ENCODE results near the gene JAML. TPM values are rescaled to one million over a fixed set of nuclear protein-coding genes. Genes with fewer than 3 reads are reported as not detected.
A peak's percentile ranks its signal among the peaks of the same experiment; 100 is the strongest.

The JAML gene
- total RNA-seq, 1 donor from 2014 or later, result 17.2 TPM

DNA sequence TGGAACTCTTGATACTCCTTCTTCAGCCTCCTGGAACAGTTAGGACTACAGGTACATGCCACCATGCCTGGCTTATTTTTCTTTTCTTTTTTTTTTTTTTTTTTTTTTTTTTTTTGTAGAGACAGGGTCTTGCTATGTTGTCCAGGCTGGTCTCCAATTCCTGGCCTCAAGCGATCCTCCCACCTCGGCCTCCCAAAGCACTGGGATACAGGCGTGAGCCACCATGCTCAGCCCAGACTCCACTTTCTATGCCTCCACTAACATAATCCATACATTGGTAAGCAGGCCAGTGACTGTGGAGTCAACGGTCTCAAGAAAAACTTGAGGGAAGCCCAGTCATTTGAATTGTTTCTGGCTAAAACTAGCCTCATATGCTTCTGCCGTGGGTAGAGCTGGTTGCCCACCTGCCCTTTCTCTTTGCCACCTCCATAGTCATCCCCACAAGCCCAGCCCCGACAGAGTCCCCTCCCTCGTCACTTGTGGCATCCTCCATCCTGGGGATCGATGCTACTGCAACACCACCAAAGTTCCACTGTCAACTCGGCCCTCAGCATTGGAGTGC, 50.7 kb downstream of the JAML start:
- H3K27me3 ChIP-seq, result no peaks in the 10 kb centered on the region
- H3K4me1 ChIP-seq, result peaks cover 18% of the 10 kb centered on the region
- no peaks in the 10 kb centered on the region for H3K9me3 ChIP-seq
- H3K36me3 ChIP-seq, result no peaks in the 10 kb centered on the region
- no peak overlapping the region for H3K27ac ChIP-seq
- TF ChIP-seq, protein P1, sequence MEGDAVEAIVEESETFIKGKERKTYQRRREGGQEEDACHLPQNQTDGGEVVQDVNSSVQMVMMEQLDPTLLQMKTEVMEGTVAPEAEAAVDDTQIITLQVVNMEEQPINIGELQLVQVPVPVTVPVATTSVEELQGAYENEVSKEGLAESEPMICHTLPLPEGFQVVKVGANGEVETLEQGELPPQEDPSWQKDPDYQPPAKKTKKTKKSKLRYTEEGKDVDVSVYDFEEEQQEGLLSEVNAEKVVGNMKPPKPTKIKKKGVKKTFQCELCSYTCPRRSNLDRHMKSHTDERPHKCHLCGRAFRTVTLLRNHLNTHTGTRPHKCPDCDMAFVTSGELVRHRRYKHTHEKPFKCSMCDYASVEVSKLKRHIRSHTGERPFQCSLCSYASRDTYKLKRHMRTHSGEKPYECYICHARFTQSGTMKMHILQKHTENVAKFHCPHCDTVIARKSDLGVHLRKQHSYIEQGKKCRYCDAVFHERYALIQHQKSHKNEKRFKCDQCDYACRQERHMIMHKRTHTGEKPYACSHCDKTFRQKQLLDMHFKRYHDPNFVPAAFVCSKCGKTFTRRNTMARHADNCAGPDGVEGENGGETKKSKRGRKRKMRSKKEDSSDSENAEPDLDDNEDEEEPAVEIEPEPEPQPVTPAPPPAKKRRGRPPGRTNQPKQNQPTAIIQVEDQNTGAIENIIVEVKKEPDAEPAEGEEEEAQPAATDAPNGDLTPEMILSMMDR (IDR thresholded peaks at IDR 0.05), result no peak
- TF ChIP-seq POLR2A (IDR thresholded peaks at IDR 0.05) (no peak), POLR2AphosphoS5 (IDR thresholded peaks at IDR 0.05; ENCODE audit: insufficient read depth in 1 of 2, low read depth in 1 of 2) (no peak)
- no peak overlapping the region for H3K4me3 ChIP-seq
- intact Hi-C loops (cut with DNase I), result no loop called here
- no peak for DNase-seq (ENCODE audit: extremely low spot score in 2 of 2)

DNA sequence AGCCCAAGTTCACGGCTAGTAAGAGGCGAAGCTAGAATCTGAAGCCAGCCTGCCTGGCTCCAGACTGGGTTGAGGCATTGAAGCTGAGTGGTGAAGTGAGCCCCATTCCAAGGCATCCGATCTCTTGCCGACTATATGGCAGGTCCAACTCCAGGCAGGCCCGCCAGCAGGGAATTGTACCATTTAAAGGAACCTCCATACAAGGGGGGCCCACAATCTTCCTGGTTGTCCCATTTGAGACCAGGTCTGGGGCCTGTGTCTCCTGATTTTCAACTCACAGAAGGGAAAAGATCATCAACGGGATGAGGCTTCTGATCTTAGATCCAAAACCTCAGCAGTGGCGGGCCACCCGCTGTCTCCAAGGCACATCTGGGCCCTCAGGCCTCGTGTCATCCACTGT, 52.5 kb downstream of the JAML start:
- intact Hi-C loops (cut with DNase I), result no loop called here
- Histone ChIP-seq H3K36me3 (no peaks in the 10 kb centered on the region), H3K27me3 (no peaks in the 10 kb centered on the region), H3K27ac (no peak overlapping the region), H3K4me3 (no peak overlapping the region), H3K4me1 (peaks cover 18% of the 10 kb centered on the region), H3K9me3 (no peaks in the 10 kb centered on the region)
- TF ChIP-seq POLR2A (IDR thresholded peaks at IDR 0.05), result no peak
- TF ChIP-seq POLR2AphosphoS5 (IDR thresholded peaks at IDR 0.05; ENCODE audit: insufficient read depth in 1 of 2, low read depth in 1 of 2), result no peak
- TF ChIP-seq, protein P1 (IDR thresholded peaks at IDR 0.05), result no peak
- no peak for DNase-seq (ENCODE audit: extremely low spot score in 2 of 2)

DNA sequence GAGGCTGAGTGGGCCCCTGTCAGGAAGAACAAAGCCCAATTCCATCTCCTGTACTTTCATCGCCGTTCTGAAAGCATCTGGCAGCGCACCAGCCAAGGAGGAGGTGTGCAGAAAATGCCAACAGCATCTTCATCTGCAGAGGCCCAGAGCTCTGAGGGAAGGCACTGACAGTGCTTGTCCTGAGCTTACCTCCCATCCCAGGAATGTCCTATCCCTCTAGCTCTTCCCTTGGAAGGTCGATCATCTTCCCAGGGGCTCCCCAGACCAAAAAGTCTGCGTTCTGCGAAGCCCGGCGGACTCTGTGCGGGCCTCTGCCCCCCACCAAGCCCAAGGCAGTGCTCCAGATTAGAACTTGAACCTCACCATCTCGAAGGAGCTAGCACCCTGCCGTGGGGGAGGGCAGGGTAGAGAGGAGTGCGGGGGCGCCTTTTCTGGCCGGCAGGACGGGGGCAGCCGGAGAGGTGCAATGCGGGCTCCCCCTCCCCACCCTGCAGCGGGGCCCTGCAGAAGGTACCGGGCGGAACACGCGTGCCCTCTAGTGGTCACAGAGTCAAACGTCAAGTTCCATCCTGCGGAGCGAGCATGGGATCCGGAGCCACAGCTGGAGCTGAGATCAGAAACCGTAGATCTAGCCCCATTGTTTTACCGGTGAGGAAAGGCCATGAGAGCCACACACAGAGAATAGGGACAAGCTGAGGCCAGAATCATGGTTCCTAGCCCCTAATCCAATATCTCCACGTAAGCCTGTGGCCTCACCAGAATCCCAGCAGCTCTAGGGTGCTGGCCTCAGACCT, 53.3 kb downstream of the JAML start:
- DNase-seq (ENCODE audit: extremely low spot score in 2 of 2), result no peak
- Histone ChIP-seq H3K4me3 (no peak overlapping the region), H3K27me3 (no peaks in the 10 kb centered on the region), H3K4me1 (peaks cover 18% of the 10 kb centered on the region), H3K36me3 (no peaks in the 10 kb centered on the region), H3K27ac (no peak overlapping the region), H3K9me3 (no peaks in the 10 kb centered on the region)
- TF ChIP-seq, protein P1 (IDR thresholded peaks at IDR 0.05), result peak; percentile 49 to 81 (median 78)
- no peak for TF ChIP-seq POLR2AphosphoS5 (IDR thresholded peaks at IDR 0.05; ENCODE audit: insufficient read depth in 1 of 2, low read depth in 1 of 2)
- no peak for TF ChIP-seq POLR2A (IDR thresholded peaks at IDR 0.05)
- intact Hi-C loops (cut with DNase I), result loop anchor here (2.0 kb wide), 1 partner anchor 25 kb away; no protein-coding TSS in a partner anchor

DNA sequence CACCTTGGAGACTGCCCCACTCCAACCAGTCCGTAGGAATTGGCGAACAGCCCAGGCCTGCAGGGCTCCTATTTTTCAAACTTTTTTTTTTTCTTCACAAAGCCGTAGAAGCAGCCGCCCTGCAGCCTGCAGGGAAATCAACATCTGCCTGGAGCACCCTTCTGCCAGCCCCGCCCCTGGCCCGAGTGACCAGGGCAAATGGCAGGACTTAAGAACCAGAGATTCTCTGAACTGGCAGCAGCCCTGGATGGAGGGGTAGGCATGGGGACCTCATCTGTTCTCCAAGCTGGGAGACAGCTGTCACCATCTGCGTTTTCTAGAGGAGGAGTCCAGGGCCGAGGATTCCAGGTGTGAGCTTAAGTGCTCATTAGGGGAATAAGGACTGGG, 53.9 kb downstream of the JAML start:
- no peaks in the 10 kb centered on the region for H3K27me3 ChIP-seq
- H3K4me1 ChIP-seq, result peaks cover 14% of the 10 kb centered on the region
- no peak overlapping the region for H3K27ac ChIP-seq
- no peaks in the 10 kb centered on the region for H3K36me3 ChIP-seq
- intact Hi-C loops (cut with DNase I), result loop anchor here (2.0 kb wide), 1 partner anchor 24 kb away; no protein-coding TSS in a partner anchor
- DNase-seq (ENCODE audit: extremely low spot score in 2 of 2), result no peak
- TF ChIP-seq POLR2AphosphoS5 (IDR thresholded peaks at IDR 0.05; ENCODE audit: insufficient read depth in 1 of 2, low read depth in 1 of 2), result no peak
- TF ChIP-seq, protein P1 (IDR thresholded peaks at IDR 0.05), result no peak
- H3K9me3 ChIP-seq, result no peaks in the 10 kb centered on the region
- no peak overlapping the region for H3K4me3 ChIP-seq

DNA sequence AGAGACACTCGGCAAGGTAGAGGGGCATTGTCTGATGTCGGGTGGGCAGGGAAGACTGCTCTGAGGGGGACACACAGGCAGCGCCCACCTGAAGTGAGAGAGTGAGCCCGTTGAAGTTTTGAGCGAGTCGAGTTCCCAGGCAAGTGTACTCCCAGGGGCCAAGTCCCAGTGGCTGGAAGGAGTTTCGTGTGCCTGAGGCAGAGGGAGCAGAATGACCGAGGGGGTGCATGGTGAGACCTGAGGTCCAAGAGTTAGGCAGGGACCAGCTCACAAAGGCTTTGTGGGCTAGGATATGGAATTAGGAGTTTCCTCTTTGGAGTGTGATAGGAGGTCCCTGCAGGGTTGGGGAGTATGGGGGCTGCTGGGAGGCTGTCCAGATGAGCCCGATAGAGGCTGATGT, 54.6 kb downstream of the JAML start:
- no peak overlapping the region for H3K4me3 ChIP-seq
- H3K27me3 ChIP-seq, result no peaks in the 10 kb centered on the region
- intact Hi-C loops (cut with DNase I), result loop anchor here (2.0 kb wide), 1 partner anchor 23 kb away; no protein-coding TSS in a partner anchor
- no peak for DNase-seq (ENCODE audit: extremely low spot score in 2 of 2)
- no peak for TF ChIP-seq POLR2A (IDR thresholded peaks at IDR 0.05)
- TF ChIP-seq POLR2AphosphoS5 (IDR thresholded peaks at IDR 0.05; ENCODE audit: insufficient read depth in 1 of 2, low read depth in 1 of 2), result no peak
- TF ChIP-seq, protein P1 (IDR thresholded peaks at IDR 0.05), result no peak
- H3K27ac ChIP-seq, result no peak overlapping the region
- no peaks in the 10 kb centered on the region for H3K36me3 ChIP-seq
- peaks cover 9% of the 10 kb centered on the region for H3K4me1 ChIP-seq
- no peaks in the 10 kb centered on the region for H3K9me3 ChIP-seq

All from vagina (tissue), 2 donors.